GM19239 (cell line): ENCODE measurements around the gene NOTO.
"Not testable (repeated sequence)": the region's sequence is repeated elsewhere in the genome, so short reads cannot be mapped to it uniquely, and the experiment has no call there.

ENCODE experiments used
- DNase-seq: peaks from one replicate; pipeline ENCODE4 v3.0.0; 2011; ENCODE audit warnings: low spot score; ENCODE audit not compliant: insufficient read length
- FAIRE-seq: peaks from 2 replicates; lab custom pipeline; 2011; peaks lifted over from hg19 to GRCh38; lab: Jason Lieb, UNC

The NOTO gene, protein sequence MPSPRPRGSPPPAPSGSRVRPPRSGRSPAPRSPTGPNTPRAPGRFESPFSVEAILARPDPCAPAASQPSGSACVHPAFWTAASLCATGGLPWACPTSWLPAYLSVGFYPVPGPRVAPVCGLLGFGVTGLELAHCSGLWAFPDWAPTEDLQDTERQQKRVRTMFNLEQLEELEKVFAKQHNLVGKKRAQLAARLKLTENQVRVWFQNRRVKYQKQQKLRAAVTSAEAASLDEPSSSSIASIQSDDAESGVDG

DNA sequence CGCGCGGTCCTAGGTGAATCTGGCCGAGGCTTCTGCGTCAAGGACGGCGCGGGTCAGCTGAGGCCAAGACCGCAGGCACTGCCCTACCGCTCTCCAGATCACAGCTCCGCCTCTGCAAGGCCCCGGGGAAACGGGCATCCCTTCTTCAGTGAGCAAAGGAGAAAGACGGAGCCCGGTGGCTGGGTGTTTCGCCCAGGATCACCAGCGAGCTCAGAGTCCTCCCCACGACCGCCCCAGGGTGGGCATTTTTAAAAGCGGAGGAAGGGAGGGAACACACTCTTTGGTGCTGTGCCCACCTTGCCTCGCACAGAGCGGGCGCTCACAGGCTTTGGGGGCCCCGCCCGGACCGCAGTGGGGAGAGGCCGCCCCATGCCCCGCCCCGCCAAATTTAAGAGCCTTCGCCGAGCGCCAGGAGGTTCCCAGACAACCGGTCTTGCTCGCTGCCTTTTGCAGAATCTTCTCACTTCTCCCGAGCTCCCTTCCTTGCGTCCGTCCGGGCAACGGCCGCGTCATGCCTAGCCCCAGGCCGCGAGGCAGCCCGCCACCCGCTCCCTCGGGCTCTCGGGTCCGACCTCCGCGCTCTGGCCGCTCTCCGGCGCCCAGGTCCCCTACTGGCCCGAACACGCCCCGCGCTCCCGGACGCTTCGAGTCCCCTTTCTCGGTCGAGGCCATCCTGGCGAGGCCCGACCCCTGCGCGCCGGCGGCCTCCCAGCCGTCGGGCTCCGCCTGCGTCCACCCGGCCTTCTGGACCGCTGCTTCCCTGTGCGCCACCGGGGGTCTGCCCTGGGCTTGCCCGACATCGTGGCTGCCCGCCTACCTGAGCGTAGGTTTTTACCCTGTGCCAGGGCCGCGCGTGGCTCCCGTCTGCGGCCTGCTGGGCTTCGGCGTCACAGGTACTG, at the start of gene NOTO:
Gene NOTO, plus strand, starts transcription at position 419 of the 899 bp plus-strand sequence. Its CDS starts 93 bp downstream, at position 512.
- FAIRE-seq (no peak), DNase-seq (no peak)

- no peak for FAIRE-seq
- DNase-seq = no peak
Observed at GRCh38 chr2:73156539-73157124, 45.7 kb upstream of the NOTO start.

- DNase-seq = no peak
- FAIRE-seq = no peak
Observed at GRCh38 chr2:73162856-73163391, 39.5 kb upstream of the NOTO start.

DNA sequence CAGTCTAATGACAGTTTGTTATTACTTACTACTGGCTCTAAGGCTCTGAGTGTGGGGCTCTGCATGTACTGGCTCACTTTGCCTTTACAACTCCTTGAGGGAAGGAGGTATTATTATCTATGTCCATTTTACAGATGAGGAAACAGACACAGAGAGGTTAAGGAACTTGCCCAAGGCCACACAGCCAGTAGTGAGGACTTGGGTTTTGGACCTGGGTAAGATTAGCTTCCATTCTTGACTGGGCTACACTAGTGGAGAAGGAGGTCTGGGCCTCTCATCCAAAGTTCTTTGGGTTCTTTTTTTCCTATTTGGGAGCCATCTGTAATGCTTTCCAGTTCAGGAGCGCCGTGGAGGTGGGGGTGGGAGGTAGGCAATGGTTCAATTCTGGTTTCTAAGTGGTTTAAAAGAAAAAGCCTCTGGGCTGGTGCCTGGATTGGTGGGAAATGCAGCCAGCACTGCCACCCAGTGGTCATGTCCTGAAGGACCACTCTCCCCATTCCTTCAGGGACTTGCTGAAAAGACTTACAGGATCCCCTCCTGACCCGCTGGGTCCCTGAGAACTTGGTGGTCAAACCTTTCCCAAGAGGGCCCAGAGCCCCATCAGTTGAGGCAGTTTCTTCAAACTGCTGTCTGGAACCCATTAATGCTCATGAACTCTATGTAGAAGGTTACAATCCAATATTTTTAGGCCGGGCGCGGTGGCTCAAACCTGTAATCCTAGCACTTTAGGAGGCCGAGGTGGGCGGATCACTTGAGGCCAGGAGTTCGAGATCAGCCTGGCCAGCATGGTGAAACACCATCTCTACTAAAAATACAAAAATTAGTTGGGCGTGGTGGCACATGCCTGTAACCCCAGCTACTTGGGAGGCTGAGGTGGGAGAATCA, 38.6 kb upstream of the NOTO start:
- DNase-seq (peak; percentile 67), FAIRE-seq (no peak)

DNA sequence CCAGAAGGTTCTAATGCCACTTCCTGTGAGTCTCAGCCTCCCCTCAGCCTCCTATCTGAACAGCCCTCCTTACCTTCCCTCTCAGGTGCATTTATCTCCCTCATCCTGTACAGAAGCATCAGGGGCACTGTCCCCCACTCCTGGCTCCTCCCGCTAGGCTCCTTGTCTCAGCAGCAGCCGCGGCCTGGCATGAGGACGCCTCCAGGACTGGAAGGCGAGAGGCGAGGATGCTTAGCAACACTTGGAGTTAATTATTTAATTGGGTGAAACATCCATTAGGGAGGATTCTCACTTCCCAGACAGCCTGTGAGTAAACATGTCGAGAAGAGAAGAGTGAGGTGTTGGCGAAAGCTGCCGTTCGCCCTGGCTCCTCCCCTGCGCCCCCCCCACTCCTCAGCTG, 36.4 kb upstream of the NOTO start:
- DNase-seq, FAIRE-seq: not testable (repeated sequence)

GRCh38 chr2:73166813-73167212, 35.6 kb upstream of the NOTO start:
- DNase-seq, FAIRE-seq: not testable (repeated sequence)

- not testable (repeated sequence) for FAIRE-seq
Observed at GRCh38 chr2:73168348-73168747, 34.0 kb upstream of the NOTO start.

GRCh38 chr2:73170341-73170740, 32.0 kb upstream of the NOTO start:
- not testable (repeated sequence) for FAIRE-seq, DNase-seq

More at GRCh38 chr2:73168348-73168747, 34.0 kb upstream of the NOTO start:
- not testable (repeated sequence) for DNase-seq

DNA sequence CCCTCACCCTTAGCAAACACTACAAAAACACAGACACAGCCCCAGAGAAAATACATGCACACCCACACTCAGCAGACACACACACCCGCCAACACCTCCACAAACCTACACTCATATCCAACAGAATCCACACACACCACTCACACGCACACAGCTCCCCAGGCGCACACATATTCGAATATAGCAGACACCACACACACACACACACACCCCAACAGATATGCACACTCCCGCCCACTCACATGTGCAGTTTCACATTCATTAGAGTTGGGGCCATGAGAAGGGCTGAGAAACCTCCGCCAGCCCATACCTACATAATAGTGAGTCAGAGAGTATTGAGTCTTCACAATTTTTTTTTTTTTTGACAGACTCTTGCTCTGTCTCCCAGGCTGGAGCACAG, 29.4 kb upstream of the NOTO start:
- no peak for FAIRE-seq
- DNase-seq = no peak

- no peak for FAIRE-seq
- DNase-seq = no peak
Observed at GRCh38 chr2:73173781-73174180, 28.6 kb upstream of the NOTO start.

DNA sequence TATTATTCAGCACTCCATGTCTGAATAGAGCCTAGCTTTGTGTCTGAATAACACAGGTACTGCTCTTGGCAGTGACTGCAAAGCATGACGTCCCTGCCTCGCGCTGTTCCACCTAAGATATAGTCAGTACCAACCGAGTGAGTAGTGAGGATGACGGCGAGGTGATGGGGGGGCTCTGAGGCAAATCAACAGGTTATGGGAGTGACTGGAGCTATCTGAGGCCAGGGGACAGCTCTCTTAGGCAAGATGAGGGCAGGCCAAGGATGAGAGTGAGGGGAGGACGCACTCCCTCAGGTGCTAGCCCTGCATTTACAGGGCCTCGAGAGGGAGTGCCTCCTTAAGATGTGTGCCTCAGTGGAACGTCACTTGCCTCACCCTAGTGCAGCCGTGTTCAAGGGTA, 28.1 kb upstream of the NOTO start:
- DNase-seq (no peak), FAIRE-seq (no peak)

- DNase-seq = no peak
- no peak for FAIRE-seq
Observed at GRCh38 chr2:73174941-73175662, 27.3 kb upstream of the NOTO start.

- no peak for FAIRE-seq
- DNase-seq = no peak
Observed at GRCh38 chr2:73175663-73176204, 26.6 kb upstream of the NOTO start.

DNA sequence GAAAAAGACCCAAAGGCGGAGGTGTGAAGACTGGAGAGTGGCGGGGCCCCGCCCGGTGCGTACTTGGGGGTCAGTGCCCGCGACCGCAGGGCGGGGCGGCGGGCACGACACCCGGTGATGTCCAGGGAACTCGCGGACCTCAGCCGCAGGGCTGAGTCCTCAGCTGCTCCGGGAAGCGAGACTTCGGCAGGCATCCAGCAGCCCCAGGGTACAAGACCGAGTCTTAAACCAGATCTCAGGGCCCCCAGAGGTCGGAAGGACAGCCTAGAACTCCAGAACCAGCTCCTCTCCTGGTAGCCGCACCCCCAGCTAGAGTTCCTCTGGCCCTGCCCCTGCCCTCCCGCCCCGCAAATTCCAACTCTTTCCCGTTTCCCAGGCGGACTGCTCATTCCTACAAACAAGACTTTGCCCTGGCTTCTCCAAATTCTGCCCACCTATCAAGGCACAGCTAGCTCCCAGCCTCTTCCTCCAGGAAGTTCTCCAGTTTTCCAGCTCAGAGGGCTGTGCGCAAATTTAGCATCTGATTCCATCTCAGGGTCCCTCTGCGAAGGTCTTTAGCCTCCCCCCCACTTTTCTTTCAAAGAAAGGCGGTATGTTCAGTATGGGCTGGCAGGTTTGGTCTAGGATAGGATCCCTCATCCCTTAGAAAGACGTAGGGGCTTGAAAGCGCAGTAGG, 26.0 kb upstream of the NOTO start:
- FAIRE-seq = no peak

DNA sequence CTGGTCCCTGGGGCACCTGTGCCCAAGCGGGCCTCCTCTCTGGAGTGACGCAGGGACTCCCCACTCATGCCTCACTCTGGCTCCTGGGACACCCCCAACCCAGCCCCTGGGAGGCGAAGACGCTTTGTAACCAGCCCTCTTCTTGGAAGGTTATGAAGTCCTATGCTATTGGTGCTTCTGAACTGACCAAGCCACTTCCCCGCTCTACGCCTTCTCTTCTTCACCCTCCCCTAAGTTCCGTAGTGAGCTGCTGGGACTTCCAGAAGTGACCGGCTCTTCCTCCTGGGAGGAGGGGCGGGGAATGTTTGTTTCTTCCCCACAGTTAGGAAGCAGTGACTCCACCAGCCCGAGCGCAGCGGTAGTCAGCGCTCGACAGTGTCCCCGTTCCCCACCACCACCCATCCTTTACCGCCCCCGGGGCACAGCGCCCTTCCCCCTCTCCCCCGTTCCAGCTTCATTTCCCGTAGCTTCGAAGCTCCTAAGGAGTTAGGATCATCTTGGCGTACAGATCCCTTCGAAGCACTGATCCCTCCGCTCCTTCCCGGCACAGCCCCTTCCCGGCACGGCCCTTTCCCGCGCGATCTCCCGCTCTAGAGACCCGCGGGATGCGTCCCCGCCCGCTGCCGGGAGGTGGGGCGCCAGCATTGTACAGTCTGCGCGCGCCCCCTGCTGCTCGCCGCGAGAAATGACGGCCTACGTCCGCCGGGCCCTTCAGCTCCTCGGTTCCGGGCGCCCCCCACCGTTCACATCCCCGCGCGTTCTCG, 25.3 kb upstream of the NOTO start:
- DNase-seq (peak; percentile 91), FAIRE-seq (peak; percentile 14)

More for the DNA sequence above, 26.0 kb upstream of the NOTO start:
- DNase-seq = no peak

GRCh38 chr2:73177645-73178255, 24.6 kb upstream of the NOTO start:
- no peak for FAIRE-seq
- DNase-seq = no peak

DNA sequence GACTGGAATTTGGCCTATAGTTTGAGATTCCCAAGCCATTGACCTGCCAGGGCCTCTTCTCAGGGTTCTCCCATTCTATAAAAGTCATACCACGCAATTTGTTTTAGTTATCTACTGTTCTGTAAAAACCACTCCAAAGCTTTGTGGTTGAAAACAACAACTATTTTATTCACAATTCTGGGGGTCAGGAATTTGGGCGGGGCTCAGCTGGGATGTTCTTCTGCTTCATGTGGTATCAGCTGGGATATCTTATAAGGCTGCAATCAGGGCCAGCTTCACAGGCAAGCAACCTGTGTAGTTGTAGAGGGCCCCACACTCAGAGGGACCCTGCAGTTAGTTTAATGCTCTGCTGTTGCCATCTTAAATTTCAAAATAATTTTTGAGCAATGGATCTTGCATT, 16.4 kb upstream of the NOTO start:
- FAIRE-seq (no peak), DNase-seq (no peak)
